OCI-LY7 (cell line): ENCODE measurements around the gene CEP131. TPM values are rescaled to one million over a fixed set of nuclear protein-coding genes. Genes with fewer than 3 reads are reported as not detected.

ENCODE experiments used
- BruUV-seq: library from RNA; stranded (reverse); fragments of 400-500 nt; replicated peaks from 2 replicates; lab custom pipeline; 2021; lab: Mats Ljungman, UMichigan
- CTCF ChIA-PET: fragments of 300-600 bp; sonication (Branson Sonifier 250); formaldehyde crosslinking; loops from one replicate; lab custom pipeline; 2022; ENCODE audit warnings: antibody characterized with exemption; ENCODE audit not compliant: unreplicated experiment; lab: Charles Lee
- POLR2A ChIA-PET: fragments of 300-600 bp; sonication (Branson Sonifier 250); formaldehyde crosslinking; loops from one replicate; lab custom pipeline; 2022; ENCODE audit warnings: antibody characterized with exemption; lab: Charles Lee
- DNase-seq: peaks from one replicate; pipeline ENCODE4 v3.0.0-alpha.2; 2015; ENCODE audit warnings: low spot score
- H2AFZ ChIP-seq: fragments of 200-600 bp; sonication (generic), shearing (Covaris generic); 2 replicates; pipeline ENCODE4 v1.6.1; 2014; ENCODE audit warnings: mild to moderate bottlenecking, antibody characterized with exemption, low read length, moderate library complexity
- H3K27ac ChIP-seq: fragments of 200-600 bp; sonication (generic); 2 replicates; pipeline ENCODE4 v1.5.1; 2014; ENCODE audit warnings: mixed run types, low read depth, mild to moderate bottlenecking, moderate library complexity, low read length, inconsistent platforms; ENCODE audit not compliant: poor library complexity, severe bottlenecking
- H3K36me3 ChIP-seq: fragments of 200-600 bp; sonication (generic); 2 replicates; pipeline ENCODE4 v1.6.1; 2014; ENCODE audit warnings: mild to moderate bottlenecking, antibody characterized with exemption, low read length, moderate library complexity, mixed read lengths; ENCODE audit not compliant: insufficient read depth
- H3K4me1 ChIP-seq: fragments of 200-600 bp; sonication (generic); 2 replicates; pipeline ENCODE4 v1.5.1; 2014; ENCODE audit warnings: mild to moderate bottlenecking, low read length; ENCODE audit not compliant: insufficient read depth, poor library complexity, severe bottlenecking
- H3K4me2 ChIP-seq: fragments of 200-600 bp; sonication (generic); 2 replicates; pipeline ENCODE4 v1.6.1; 2014; ENCODE audit warnings: mild to moderate bottlenecking, low read length
- H3K4me3 ChIP-seq: fragments of 200-600 bp; sonication (generic); 2 replicates; pipeline ENCODE4 v1.5.1; 2014; ENCODE audit warnings: mild to moderate bottlenecking, low read depth, low read length; ENCODE audit not compliant: poor library complexity, severe bottlenecking
- H3K79me2 ChIP-seq: fragments of 200-600 bp; sonication (generic); 2 replicates; pipeline ENCODE4 v1.6.1; 2016; ENCODE audit warnings: low read depth, mild to moderate bottlenecking, low read length, moderate library complexity, mixed read lengths; ENCODE audit not compliant: insufficient read depth
- H3K9me2 ChIP-seq: fragments of 200-600 bp; sonication (generic); 2 replicates; pipeline ENCODE4 v1.6.1; 2016; ENCODE audit warnings: mild to moderate bottlenecking, low read length, mixed read lengths; ENCODE audit not compliant: insufficient read depth
- H3K9me3 ChIP-seq: fragments of 200-600 bp; sonication (generic); 2 replicates; pipeline ENCODE4 v1.6.1; 2014; ENCODE audit warnings: mild to moderate bottlenecking, mixed run types, low read length, mixed read lengths
- H4K20me1 ChIP-seq: fragments of 200-600 bp; sonication (generic); 2 replicates; pipeline ENCODE4 v1.6.1; 2014; ENCODE audit warnings: mild to moderate bottlenecking, antibody characterized with exemption, low read length, moderate library complexity, mixed read lengths; ENCODE audit not compliant: insufficient read depth
- EZH2phosphoT487 ChIP-seq: fragments of 200-600 bp; sonication (generic); IDR thresholded peaks from 2 replicates; pipeline ENCODE4 v1.6.1; 2018; ENCODE audit warnings: low read depth, borderline replicate concordance, mild to moderate bottlenecking, mixed run types, antibody characterized with exemption, low read length, moderate library complexity, mixed read lengths
- intact Hi-C: fragments of 100-400 bp; cut with micrococcal nuclease; formaldehyde crosslinking; loops from one replicate; pipeline ENCODE4 v1.10.0; 2022; ENCODE audit not compliant: unreplicated experiment
- total RNA-seq, 2 experiments: library from RNA; depleted of rRNA in 1 of 2; stranded (reverse); fragments of >200 nt in 1 of 2; shearing (Covaris generic) in 1 of 2; gene quantifications; 2 replicates each; pipeline ENCODE4 v1.2.3, GENCODE V29; 2014 to 2022
- TF ChIP-seq, protein P1 (sequence below): fragments of 200-600 bp; sonication (generic); conservative IDR thresholded peaks from 2 replicates; pipeline ENCODE4 v1.5.1; 2014; ENCODE audit warnings: mild to moderate bottlenecking, antibody characterized with exemption, low read length, moderate library complexity, mixed read lengths

The CEP131 gene
- total RNA-seq, 2 experiments from 2014 or later = 32.9 to 38.6 TPM

DNA sequence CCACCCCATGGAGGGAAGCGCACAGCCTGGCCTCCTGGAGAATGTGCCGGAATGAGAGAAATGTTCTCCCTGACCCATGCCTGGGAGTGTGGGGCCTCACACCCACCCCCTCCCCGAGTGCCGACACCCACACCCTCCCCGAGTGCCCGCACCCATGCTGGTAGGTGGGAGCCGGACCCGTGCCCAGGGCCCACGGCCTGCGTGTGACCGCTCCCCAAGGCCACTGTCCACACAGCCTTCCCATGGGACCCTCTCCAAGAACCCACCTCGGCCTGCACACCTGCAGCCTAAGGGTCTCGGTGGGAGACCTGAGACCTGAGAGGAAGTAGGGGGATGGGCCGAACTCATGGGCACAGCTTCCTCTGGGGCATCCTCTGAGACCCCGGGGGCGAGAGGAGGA, 60.8 kb downstream of the CEP131 start:
- Histone ChIP-seq H3K9me2 (no peaks in the 10 kb centered on the region), H3K4me3 (no peak overlapping the region), H3K79me2 (no peaks in the 10 kb centered on the region), H3K4me2 (no peak overlapping the region), H3K4me1 (no peaks in the 10 kb centered on the region), H3K9me3 (no peaks in the 10 kb centered on the region), H4K20me1 (no peaks in the 10 kb centered on the region), H2AFZ (no peak overlapping the region), H3K36me3 (no peaks in the 10 kb centered on the region), H3K27ac (no peak overlapping the region)
- ChIA-PET CTCF (no interaction called here), POLR2A (no interaction called here)
- DNase-seq = no peak
- no peak for TF ChIP-seq EZH2phosphoT487
- TF ChIP-seq, protein P1, sequence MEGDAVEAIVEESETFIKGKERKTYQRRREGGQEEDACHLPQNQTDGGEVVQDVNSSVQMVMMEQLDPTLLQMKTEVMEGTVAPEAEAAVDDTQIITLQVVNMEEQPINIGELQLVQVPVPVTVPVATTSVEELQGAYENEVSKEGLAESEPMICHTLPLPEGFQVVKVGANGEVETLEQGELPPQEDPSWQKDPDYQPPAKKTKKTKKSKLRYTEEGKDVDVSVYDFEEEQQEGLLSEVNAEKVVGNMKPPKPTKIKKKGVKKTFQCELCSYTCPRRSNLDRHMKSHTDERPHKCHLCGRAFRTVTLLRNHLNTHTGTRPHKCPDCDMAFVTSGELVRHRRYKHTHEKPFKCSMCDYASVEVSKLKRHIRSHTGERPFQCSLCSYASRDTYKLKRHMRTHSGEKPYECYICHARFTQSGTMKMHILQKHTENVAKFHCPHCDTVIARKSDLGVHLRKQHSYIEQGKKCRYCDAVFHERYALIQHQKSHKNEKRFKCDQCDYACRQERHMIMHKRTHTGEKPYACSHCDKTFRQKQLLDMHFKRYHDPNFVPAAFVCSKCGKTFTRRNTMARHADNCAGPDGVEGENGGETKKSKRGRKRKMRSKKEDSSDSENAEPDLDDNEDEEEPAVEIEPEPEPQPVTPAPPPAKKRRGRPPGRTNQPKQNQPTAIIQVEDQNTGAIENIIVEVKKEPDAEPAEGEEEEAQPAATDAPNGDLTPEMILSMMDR = no peak
- no TSS peak for BruUV-seq
- intact Hi-C loops = no loop called here

DNA sequence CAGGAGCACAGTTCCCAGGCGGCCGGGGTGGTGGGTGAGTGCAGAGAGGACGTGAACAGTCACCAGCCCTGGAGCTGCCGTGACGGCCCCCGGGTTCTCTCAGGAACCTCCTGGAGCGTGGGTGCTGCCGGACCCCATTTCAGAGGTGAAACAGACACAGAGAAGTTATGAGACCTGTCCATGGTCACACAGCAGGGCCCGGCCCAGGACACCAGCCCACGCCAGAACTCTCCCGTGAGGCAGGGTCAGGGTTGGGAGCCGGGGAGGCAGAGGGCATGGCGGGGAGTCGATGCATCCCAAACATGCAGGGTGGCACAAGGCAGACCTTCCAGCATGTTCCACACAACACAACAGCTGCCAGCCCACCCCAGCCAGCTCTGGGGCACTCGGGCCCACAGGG, 61.2 kb downstream of the CEP131 start:
- no peak for DNase-seq
- intact Hi-C loops = no loop called here
- Histone ChIP-seq H3K4me1 (no peaks in the 10 kb centered on the region), H3K27ac (no peak overlapping the region), H3K4me2 (no peak overlapping the region), H3K36me3 (no peaks in the 10 kb centered on the region), H3K9me3 (no peaks in the 10 kb centered on the region), H3K9me2 (no peaks in the 10 kb centered on the region), H2AFZ (no peak overlapping the region), H4K20me1 (no peaks in the 10 kb centered on the region), H3K79me2 (no peaks in the 10 kb centered on the region), H3K4me3 (no peak overlapping the region)
- ChIA-PET POLR2A (no interaction called here), CTCF (no interaction called here)
- no TSS peak for BruUV-seq
- TF ChIP-seq EZH2phosphoT487 = no peak
- TF ChIP-seq, protein P1 = no peak

DNA sequence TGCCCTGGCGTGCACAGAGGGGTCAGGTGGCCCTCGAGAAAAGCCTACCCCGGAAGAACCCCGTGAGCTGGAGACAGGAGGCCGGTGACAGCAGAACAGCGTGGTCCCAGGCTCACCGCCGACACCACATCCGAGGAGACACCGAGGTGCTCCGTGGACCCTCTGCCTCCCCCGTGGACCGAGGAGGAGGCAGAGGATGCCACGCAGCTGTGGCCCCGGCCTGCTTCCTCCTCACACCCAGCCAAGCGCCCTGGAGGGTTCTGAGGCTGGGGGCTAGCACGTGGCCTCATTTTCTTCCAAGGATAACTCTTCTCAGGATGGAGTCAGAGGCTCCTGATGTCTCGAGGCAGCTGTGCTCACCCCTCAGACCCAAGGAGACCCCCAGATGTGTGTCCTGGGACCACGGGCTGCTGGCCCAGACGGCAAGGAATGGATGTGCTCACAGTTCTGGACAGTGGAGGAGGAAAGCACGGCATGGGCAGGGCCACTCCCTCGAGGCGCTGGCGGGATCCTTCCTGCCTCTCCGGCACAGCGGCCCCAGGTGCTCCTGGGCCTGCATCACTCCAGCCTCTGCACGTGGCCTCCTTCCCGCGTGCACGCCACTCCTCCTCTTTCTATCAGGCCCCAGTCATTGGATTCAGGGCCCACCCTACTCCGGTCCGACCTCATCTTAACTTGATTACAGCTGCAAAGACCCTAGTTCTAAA, 61.9 kb downstream of the CEP131 start:
- Histone ChIP-seq H3K79me2 (no peaks in the 10 kb centered on the region), H2AFZ (no peak overlapping the region), H3K4me3 (no peak overlapping the region), H3K4me2 (no peak overlapping the region), H3K36me3 (no peaks in the 10 kb centered on the region), H3K4me1 (no peaks in the 10 kb centered on the region), H3K27ac (no peak overlapping the region), H3K9me3 (no peaks in the 10 kb centered on the region), H4K20me1 (no peaks in the 10 kb centered on the region), H3K9me2 (no peaks in the 10 kb centered on the region)
- intact Hi-C loops = no loop called here
- DNase-seq = no peak
- POLR2A ChIA-PET = no interaction called here
- CTCF ChIA-PET = no interaction called here
- no TSS peak for BruUV-seq
- no peak for TF ChIP-seq EZH2phosphoT487
- TF ChIP-seq, protein P1 = no peak
